NCI-H1105 treated with DMSO at 0.1 percent for 48 hours (cell line): ENCODE measurements around the gene TMPRSS9.
"Not testable (repeated sequence)": the region's sequence is repeated elsewhere in the genome, so short reads cannot be mapped to it uniquely, and the experiment has no call there.

Source experiments
- DNase-seq: peaks from one replicate; lab custom pipeline; 2025; lab: John Stamatoyannopoulos, UW

TMPRSS9 gene

GRCh38 chr19:2342656-2343288 is 17.3 kb upstream of the TMPRSS9 start:
- no peak for DNase-seq

- DNase-seq: no peak
Observed at GRCh38 chr19:2343289-2343982, 16.6 kb upstream of the TMPRSS9 start.

DNA sequence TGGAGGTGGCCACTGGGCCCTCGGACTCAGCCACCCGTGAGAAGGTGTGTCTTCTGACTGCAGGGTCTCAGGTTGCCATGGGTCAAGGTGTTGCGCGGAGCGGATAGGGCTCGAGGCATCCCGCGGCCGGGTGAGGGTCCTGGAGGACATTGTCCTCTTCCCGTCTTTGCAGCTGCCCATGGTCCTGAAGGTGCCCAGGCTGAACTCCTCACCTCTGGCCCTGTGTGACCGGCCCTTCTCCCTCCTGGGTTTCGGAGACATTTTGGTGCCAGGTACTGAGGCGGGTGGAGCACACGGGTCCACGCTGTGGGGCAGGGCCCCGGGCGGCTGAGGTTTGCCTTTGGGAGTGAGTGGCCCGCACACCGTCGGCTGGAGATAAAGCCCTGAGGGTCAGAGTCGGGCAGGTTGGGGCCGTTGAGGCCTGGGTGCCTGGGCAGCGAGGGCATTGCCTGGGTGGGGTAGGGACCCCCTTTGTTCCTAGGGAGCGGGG is 15.6 kb upstream of the TMPRSS9 start:
- DNase-seq: no peak

- no peak for DNase-seq
Observed at GRCh38 chr19:2345076-2345475, 15.0 kb upstream of the TMPRSS9 start.

DNA sequence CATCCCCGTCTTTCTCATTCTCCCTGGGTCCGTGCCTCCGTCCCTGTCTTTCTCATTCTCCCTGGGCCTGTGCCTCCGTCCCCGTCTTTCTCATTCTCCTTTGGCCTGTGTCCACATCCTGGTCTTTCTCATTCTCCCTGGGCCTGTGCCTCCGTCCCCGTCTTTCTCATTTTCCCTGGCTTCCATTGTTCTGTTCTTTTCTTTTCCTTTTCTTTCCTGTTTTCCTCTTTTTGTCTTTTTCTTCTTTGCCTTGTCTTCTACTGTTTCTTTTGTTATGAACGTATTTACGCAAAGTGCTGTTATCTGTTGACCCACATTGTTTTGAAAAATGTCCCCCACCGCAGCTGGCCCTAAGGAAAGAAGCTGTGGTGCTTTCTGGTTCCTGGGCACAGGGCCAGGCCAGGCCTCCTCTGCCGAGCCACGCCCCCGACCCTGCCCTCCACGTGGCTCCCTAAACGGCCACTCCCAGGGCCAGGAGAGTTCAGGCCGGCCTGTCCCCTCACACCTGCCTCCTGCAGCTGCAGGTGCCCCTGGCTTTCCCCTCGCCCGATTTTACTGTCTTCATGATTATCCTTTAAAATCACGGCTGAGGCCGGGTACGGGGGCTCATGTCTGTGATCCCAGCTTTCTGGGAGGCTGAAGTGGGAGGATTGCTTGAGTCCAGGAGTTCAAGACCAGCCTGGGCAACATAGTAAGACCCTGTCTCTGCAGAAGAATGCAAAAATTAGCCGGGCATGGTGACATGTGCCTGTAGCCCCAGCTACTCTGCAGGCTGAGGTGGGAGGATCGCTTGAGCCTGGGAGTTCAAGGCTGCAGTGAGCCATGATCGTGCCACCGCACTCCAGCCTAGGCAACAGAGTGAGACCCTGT is 14.0 kb upstream of the TMPRSS9 start:
- peak; percentile 83 for DNase-seq

DNA sequence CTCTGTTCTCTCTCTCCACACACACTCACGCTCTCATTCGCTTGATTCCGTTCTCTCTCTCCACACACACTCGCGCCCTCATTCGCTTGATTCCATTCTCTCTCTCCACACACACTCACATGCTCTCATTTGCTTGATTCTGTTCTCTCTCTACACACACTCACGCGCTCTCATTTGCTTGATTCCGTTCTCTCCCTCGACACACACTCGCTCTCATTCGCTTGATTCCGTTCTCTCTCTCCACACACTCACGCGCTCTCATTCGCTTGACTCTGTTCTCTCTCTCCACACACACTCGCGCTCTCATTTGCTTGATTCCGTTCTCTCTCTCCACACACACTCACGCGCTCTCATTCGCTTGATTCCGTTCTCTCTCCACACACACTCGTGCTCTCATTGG is 10.2 kb upstream of the TMPRSS9 start:
- DNase-seq: not testable (repeated sequence)

- no peak for DNase-seq
Observed at GRCh38 chr19:2350656-2351055, 9.4 kb upstream of the TMPRSS9 start.

DNA sequence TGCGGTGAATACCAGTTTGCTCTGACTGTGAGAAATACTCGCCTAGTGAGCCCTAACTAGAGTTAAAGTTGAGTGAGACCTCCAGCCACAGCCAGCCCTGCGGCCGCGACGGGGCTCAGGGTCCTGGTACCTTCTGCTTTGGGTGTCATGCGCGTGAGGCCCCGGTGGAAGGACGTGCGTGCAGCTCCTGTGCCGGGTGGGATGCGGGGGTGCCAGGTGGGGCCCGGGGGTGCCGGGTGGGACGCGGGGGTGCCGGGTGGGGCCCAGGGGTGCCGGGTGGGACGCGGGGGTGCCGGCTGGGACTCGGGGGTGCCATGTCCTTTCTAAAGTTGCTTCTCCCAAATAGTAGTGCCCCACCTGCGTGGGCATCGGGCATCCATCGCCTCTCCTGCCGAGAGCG is 8.5 kb upstream of the TMPRSS9 start:
- no peak for DNase-seq

DNA sequence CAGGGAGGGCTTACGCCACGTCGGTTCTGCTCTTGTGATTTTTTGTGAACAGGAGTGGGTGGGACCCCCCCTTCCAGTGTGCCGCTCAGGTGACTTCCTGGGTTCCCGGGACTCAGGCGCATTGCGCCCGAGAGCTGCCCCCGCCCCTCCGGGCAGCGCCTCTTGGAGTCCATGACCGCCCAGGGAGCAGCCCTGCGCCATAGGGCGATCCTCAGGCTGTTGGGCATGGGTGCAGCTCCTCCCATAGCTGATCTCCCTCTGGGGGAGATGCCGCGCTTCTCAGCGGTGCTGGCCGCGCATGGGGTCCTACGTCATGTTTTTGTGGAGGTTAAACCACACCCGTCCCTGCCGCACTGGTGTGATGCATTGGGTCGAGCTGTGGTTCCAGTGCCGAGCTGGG is 7.9 kb upstream of the TMPRSS9 start:
- DNase-seq: no peak

DNA sequence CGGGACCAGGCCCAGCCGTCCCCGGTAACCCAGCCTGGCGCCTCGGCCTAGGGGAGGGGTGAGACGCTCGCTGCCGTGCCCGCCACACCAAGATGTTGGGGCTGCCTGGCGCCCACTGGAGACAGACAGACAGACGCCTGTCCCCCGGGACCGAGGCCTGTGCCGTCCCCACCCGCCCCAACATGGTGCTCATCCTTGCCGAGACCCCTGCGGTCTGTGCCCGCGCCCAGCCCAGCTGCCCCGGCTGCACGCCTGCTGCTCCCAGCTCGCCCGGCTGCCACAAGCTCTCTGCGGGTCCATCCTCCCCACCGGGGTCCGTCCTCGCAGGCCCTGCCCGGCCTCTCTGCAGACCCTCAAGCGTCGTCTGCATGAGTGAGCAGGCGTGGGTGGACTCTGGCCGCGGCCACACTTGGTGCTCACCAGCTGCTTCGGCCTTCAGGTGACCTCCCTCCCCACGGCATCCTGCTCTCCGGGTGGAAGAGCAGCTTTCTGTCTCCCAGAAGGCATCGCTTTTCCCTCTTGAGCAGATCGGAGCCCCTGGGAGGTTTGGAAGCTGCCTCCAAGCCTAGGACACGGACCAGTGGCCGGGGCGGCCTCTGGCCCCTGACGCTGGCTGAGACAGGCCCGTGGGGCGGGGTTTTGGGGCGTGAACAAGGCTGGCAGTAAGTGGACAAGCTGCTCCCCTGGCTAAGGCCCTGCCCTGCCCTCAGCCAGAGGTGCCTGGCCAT is 6.7 kb upstream of the TMPRSS9 start:
- no peak for DNase-seq

GRCh38 chr19:2353887-2354592 is 6.0 kb upstream of the TMPRSS9 start:
- no peak for DNase-seq

GRCh38 chr19:2354670-2355069 is 5.4 kb upstream of the TMPRSS9 start:
- DNase-seq: no peak

DNA sequence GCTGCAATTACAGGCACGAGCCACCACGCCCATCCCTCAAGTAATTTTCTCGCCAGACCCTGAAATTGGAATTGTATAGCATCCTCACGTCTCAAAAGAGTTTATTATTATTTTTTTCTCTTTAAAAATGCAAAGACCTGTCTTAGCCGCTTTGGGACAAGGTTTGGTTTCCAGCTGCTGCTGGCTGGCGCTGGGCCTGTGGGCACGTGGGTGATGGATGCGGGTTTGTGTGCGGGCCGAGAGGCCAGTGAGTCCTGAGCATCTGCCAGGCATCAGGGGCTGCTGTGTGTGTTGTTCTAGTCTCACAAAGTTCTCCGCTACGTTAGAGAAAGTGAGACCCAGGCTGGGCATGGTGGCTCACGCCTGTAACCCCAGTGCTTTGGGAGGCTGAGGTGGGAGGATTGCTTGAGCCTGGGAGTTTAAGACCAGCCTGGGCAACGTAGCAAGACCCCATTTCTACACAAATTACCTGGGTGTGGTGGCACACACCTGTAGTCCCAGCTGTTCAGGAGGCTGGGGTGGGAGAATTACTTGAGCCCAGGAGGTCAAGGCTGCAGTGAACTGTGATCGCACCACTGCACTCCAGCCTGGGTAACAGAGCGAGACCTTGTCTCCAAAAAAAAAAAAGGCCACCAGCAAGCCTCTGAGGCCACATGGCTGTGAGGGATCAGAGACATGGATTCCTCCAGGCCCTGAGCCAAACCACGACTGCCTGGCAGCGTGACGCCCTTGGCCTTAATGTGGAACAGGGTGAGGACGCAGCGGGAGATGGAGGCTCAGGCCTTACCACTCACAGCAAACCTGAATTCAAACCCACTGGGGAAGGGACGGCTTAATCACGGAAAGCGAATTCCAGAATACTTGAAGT is 4.7 kb upstream of the TMPRSS9 start:
- no peak for DNase-seq

DNA sequence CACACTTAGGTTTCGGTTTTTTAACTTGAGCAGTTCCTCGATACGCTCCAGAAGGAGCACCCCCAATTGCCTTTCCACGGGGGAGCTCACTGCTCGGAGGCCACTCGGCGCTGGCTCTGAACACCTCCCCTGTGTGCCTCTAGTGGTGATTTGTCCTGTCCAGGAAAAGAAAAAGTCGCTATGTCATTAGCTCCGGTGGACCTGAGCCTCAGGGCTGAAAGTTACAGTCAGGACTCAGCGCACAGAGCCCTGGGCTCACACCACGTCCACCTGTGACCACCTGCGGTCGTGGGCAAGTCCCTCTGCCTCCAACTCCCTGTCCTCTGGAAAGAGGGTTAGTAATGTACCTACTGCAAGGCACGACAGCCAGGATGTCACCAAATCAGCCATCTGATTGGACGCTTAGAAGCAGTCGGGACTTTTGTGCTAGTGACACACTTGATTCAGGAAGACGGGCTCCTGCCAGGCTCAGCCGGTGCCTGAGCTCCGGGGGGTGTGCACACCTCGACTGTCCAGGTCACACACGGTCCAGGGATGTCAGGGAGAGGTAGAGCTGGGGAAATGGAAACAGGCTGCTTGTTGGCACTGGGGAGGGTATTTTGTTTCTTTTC is 3.9 kb upstream of the TMPRSS9 start:
- DNase-seq: no peak

DNA sequence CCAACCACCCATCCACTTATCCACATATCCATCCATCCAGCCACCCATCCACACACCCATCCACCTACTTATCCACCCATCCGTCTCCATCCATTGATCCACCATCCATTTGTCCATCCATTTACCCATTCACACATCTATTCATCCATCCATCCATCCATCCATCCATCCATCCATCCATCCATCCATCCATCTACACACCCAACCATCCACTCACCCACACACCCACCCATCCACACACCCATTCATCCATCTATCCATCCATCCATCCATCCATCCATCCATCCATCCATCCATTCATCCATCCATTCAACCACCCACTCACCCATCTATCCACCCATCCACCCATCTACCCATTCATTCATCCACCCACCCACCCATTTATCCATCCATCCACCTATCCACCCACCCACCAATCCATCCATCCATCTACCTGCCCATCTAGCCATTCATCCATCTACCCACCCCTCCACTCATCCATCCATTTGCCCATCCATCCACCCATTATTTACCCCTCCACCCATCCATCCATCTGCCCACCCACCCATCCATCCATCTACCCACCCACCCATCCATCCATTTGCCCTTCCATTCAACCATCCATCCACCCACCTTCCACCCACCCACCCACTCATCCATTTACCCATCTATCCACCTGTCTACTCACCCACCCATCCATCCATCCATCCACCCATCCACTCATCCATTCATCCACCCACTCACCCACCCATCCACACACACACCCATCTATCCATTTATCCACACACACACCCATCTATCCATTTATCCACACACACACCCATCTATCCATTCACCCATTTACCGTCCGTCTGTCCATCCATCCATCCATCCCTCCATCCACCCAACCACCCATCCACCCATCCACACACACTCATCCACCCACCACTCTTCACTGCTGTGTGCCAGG is 2.5 kb upstream of the TMPRSS9 start:
- DNase-seq: no peak

- no peak for DNase-seq
Observed at GRCh38 chr19:2358548-2359173, 1.4 kb upstream of the TMPRSS9 start.

DNA sequence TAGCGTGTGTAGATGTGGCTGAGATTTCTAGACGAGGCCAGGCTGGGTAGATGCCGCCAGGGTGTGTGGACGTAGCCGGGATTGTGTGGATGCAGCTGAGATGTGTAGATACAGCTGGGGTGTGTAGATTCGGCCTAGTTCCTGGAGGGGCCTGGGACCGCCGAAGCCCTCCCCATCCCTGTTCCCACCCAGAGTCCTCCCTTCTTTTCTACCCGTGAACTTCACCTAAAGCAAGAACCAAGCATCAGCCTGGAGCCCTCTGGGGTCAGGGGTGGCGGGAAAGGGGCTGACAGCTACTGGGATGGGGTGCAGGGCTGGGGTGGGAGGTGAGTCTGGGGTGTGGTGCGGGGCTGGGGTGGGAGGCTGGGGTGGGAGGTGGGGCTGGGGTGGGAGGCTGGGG is 768 bp downstream of the TMPRSS9 start:
- DNase-seq: no peak

- no peak for DNase-seq
Observed at GRCh38 chr19:2361246-2362045, 1.4 kb downstream of the TMPRSS9 start.
